ENCODE measurements around the gene DOCK3. TPM values are rescaled to one million over a fixed set of nuclear protein-coding genes. Genes with fewer than 3 reads are reported as not detected.

DOCK3 gene
- total RNA-seq, 1 donor, result 0.36 TPM

- no peak for DNase-seq (ENCODE audit: insufficient read length, low spot score, missing footprints)
- no peaks in the 10 kb centered on the region for H3K79me2 ChIP-seq (ENCODE audit: insufficient read depth, low read length)
Measured at GRCh38 chr3:50666837-50667236, 7.9 kb upstream of the DOCK3 start.

GRCh38 chr3:50671331-50671730 is 3.4 kb upstream of the DOCK3 start:
- no peak overlapping the region for H3K4me3 ChIP-seq (ENCODE audit: insufficient read depth, low read length)
- no peak for TF ChIP-seq CTCF (IDR thresholded peaks at IDR 0.05; ENCODE audit: extremely low read depth, low read depth, low read length)
- no peak overlapping the region for H3K4me2 ChIP-seq (ENCODE audit: insufficient read depth, low read length)
- H3K36me3 ChIP-seq (ENCODE audit: insufficient read depth, low read length), result no peaks in the 10 kb centered on the region
- peak; percentile 97 for DNase-seq (ENCODE audit: insufficient read length, low spot score, missing footprints)
- peaks cover 37% of the 10 kb centered on the region for H3K27me3 ChIP-seq (ENCODE audit: insufficient read depth, low read length)
- no peak overlapping the region for H2AFZ ChIP-seq (ENCODE audit: low read length)
- peaks cover 19% of the 10 kb centered on the region for H3K4me1 ChIP-seq (ENCODE audit: insufficient read depth, low read length)
- H3K79me2 ChIP-seq (ENCODE audit: insufficient read depth, low read length), result no peaks in the 10 kb centered on the region
- H4K20me1 ChIP-seq (ENCODE audit: insufficient read depth, low read length), result no peaks in the 10 kb centered on the region
- H3K27ac ChIP-seq (ENCODE audit: low read depth, low read length), result no peak overlapping the region
- no peaks in the 10 kb centered on the region for H3K9me3 ChIP-seq (ENCODE audit: low read depth, low read length)

More at GRCh38 chr3:50666837-50667236, 7.9 kb upstream of the DOCK3 start:
- H4K20me1 ChIP-seq (ENCODE audit: insufficient read depth, low read length), result no peaks in the 10 kb centered on the region
- no peak overlapping the region for H3K4me2 ChIP-seq (ENCODE audit: insufficient read depth, low read length)
- no peaks in the 10 kb centered on the region for H3K9me3 ChIP-seq (ENCODE audit: low read depth, low read length)
- no peak overlapping the region for H2AFZ ChIP-seq (ENCODE audit: low read length)
- H3K4me3 ChIP-seq (ENCODE audit: insufficient read depth, low read length), result no peak overlapping the region
- no peak overlapping the region for H3K27ac ChIP-seq (ENCODE audit: low read depth, low read length)
- H3K27me3 ChIP-seq (ENCODE audit: insufficient read depth, low read length), result no peaks in the 10 kb centered on the region
- H3K36me3 ChIP-seq (ENCODE audit: insufficient read depth, low read length), result no peaks in the 10 kb centered on the region
- no peak for TF ChIP-seq CTCF (IDR thresholded peaks at IDR 0.05; ENCODE audit: extremely low read depth, low read depth, low read length)
- H3K4me1 ChIP-seq (ENCODE audit: insufficient read depth, low read length), result peaks cover 19% of the 10 kb centered on the region

- no peaks in the 10 kb centered on the region for H4K20me1 ChIP-seq (ENCODE audit: insufficient read depth, low read length)
- no peak overlapping the region for H3K4me3 ChIP-seq (ENCODE audit: insufficient read depth, low read length)
- H2AFZ ChIP-seq (ENCODE audit: low read length), result no peak overlapping the region
- no peak overlapping the region for H3K27ac ChIP-seq (ENCODE audit: low read depth, low read length)
- no peaks in the 10 kb centered on the region for H3K36me3 ChIP-seq (ENCODE audit: insufficient read depth, low read length)
- H3K79me2 ChIP-seq (ENCODE audit: insufficient read depth, low read length), result no peaks in the 10 kb centered on the region
- peaks cover 10% of the 10 kb centered on the region for H3K4me1 ChIP-seq (ENCODE audit: insufficient read depth, low read length)
- no peaks in the 10 kb centered on the region for H3K9me3 ChIP-seq (ENCODE audit: low read depth, low read length)
- H3K27me3 ChIP-seq (ENCODE audit: insufficient read depth, low read length), result peaks cover 50% of the 10 kb centered on the region
- H3K4me2 ChIP-seq (ENCODE audit: insufficient read depth, low read length), result no peak overlapping the region
- no peak for DNase-seq (ENCODE audit: insufficient read length, low spot score, missing footprints)
- no peak for TF ChIP-seq CTCF (IDR thresholded peaks at IDR 0.05; ENCODE audit: extremely low read depth, low read depth, low read length)
Measured at GRCh38 chr3:50672656-50673055, 2.1 kb upstream of the DOCK3 start.

GRCh38 chr3:50673931-50674330 is 796 bp upstream of the DOCK3 start:
- no peaks in the 10 kb centered on the region for H4K20me1 ChIP-seq (ENCODE audit: insufficient read depth, low read length)
- no peak for DNase-seq (ENCODE audit: insufficient read length, low spot score, missing footprints)

More at GRCh38 chr3:50673931-50674330, 796 bp upstream of the DOCK3 start:
- Histone ChIP-seq H3K4me3 (ENCODE audit: insufficient read depth, low read length) (no peak overlapping the region), H3K79me2 (ENCODE audit: insufficient read depth, low read length) (no peaks in the 10 kb centered on the region), H3K36me3 (ENCODE audit: insufficient read depth, low read length) (no peaks in the 10 kb centered on the region), H3K4me2 (ENCODE audit: insufficient read depth, low read length) (no peak overlapping the region), H3K27ac (ENCODE audit: low read depth, low read length) (no peak overlapping the region), H3K27me3 (ENCODE audit: insufficient read depth, low read length) (peaks cover 60% of the 10 kb centered on the region), H3K4me1 (ENCODE audit: insufficient read depth, low read length) (peaks cover 10% of the 10 kb centered on the region), H3K9me3 (ENCODE audit: low read depth, low read length) (no peaks in the 10 kb centered on the region), H2AFZ (ENCODE audit: low read length) (no peak overlapping the region)
- no peak for TF ChIP-seq CTCF (IDR thresholded peaks at IDR 0.05; ENCODE audit: extremely low read depth, low read depth, low read length)

All from osteoblast (primary cell).